HCT116 (cell line): Measurements from ENCODE around the gene FRK. TPM values are rescaled to one million over a fixed set of nuclear protein-coding genes. Genes with fewer than 3 reads are reported as not detected.

Experiments used
- ATAC-seq: fragments of 200-7000 bp; cut with Tn5 transposase; 2 replicates; pipeline ENCODE4 v1.9.1; 2020; ENCODE audit warnings: mild to moderate bottlenecking, moderate library complexity
- BruUV-seq: library from RNA; stranded (reverse); fragments of 400-500 nt; replicated peaks from 2 replicates; lab custom pipeline; 2021; lab: Mats Ljungman, UMichigan
- CTCF ChIA-PET: fragments of 300-600 bp; sonication (Branson Sonifier 250); formaldehyde crosslinking; loops from one replicate; lab custom pipeline; 2021; ENCODE audit warnings: antibody characterized with exemption; lab: Charles Lee
- POLR2A ChIA-PET: fragments of 300-600, 350-600 bp; sonication (Branson Sonifier 250); formaldehyde crosslinking; loops from one replicate; lab custom pipeline; 2021; ENCODE audit warnings: antibody characterized with exemption; lab: Charles Lee
- RAD21 ChIA-PET, 2 experiments: fragments of 300-600 bp; sonication (Branson Sonifier 250); formaldehyde crosslinking; loops; one replicate each; lab custom pipeline; 2023; ENCODE audit warnings: low total read pairs in 2 of 2; ENCODE audit not compliant: uncharacterized antibody in 2 of 2, unreplicated experiment in 2 of 2, low non-redundant PET in 1 of 2; lab: Charles Lee
- DNase-seq: peaks from one replicate; pipeline ENCODE4 v3.0.0-alpha.2; 2010; ENCODE audit warnings: low read depth, low spot score
- H2AFZ ChIP-seq: fragments of 200-600 bp; shearing (Covaris generic), sonication (generic); 2 replicates; pipeline ENCODE4 v1.6.1; 2017; ENCODE audit warnings: low read depth, mixed run types, mixed read lengths, antibody characterized with exemption, low read length; ENCODE audit not compliant: poor library complexity, severe bottlenecking
- H3K27ac ChIP-seq: 2 replicates; pipeline ENCODE4 v1.5.1; 2012; ENCODE audit warnings: low read depth, low read length
- H3K27me3 ChIP-seq: fragments of 200-600 bp; sonication (generic); 2 replicates; pipeline ENCODE4 v1.6.1; 2016; ENCODE audit warnings: mixed run types, low read length, mixed read lengths; ENCODE audit not compliant: insufficient read depth
- H3K36me3 ChIP-seq, 2 experiments: fragments of 200-500 bp in 1 of 2; fragments of 200-600 bp in 1 of 2; sonication (Bioruptor generic) in 1 of 2; sonication (generic) in 1 of 2; 2 replicates each; pipeline versions ENCODE4 v1.5.1 to v1.6.1; 2014 to 2016; ENCODE audit warnings: low read length in 2 of 2, inconsistent platforms in 1 of 2, mixed read lengths in 1 of 2, mixed run types in 1 of 2; ENCODE audit not compliant: insufficient read depth in 2 of 2, control insufficient read depth in 1 of 2
- H3K4me1 ChIP-seq, 2 experiments: fragments of 200-600 bp in 1 of 2; sonication (generic) in 1 of 2; 2 replicates each; pipeline versions ENCODE4 v1.5.1 to v1.6.1; 2012 to 2017; ENCODE audit warnings: low read length in 2 of 2, inconsistent platforms in 1 of 2, mild to moderate bottlenecking in 1 of 2, mixed read lengths in 1 of 2, mixed run types in 1 of 2, moderate library complexity in 1 of 2; ENCODE audit not compliant: insufficient read depth in 2 of 2, control insufficient read depth in 1 of 2
- H3K4me2 ChIP-seq: fragments of 200-600 bp; sonication (generic); 2 replicates; pipeline ENCODE4 v1.6.1; 2017; ENCODE audit warnings: mixed run types, low read length, mixed read lengths
- H3K4me3 ChIP-seq, 2 experiments: fragments of 200-600 bp in 1 of 2; sonication (generic) in 1 of 2; replicated peaks in 1 of 2; 2 replicates each; pipeline ENCODE4 v1.5.1; 2011 to 2016; ENCODE audit warnings: low read length in 2 of 2, control low read depth in 1 of 2, low read depth in 1 of 2, mild to moderate bottlenecking in 1 of 2, mixed read lengths in 1 of 2, mixed run types in 1 of 2
- H3K79me2 ChIP-seq: fragments of 200-600 bp; sonication (generic); 2 replicates; pipeline ENCODE4 v1.6.1; 2017; ENCODE audit warnings: mild to moderate bottlenecking, mixed run types, low read length, moderate library complexity, mixed read lengths; ENCODE audit not compliant: insufficient read depth
- H3K9ac ChIP-seq: fragments of 200-600 bp; sonication (generic); 2 replicates; pipeline ENCODE4 v1.6.1; 2016; ENCODE audit warnings: low read length, mixed read lengths
- H3K9me2 ChIP-seq: fragments of 200-600 bp; sonication (generic), shearing (Covaris generic); 2 replicates; pipeline ENCODE4 v1.6.1; 2017; ENCODE audit warnings: mixed run types, mild to moderate bottlenecking, moderate library complexity; ENCODE audit not compliant: insufficient read depth
- H3K9me3 ChIP-seq, 2 experiments: fragments of 200-500 bp in 1 of 2; fragments of 200-600 bp in 1 of 2; sonication (Bioruptor generic) in 1 of 2; sonication (generic) in 1 of 2; 2 replicates each; pipeline ENCODE4 v1.6.1; 2014 to 2017; ENCODE audit warnings: low read length in 2 of 2, mixed read lengths in 2 of 2, inconsistent platforms in 1 of 2, low read depth in 1 of 2, mild to moderate bottlenecking in 1 of 2, mixed run types in 1 of 2, moderate library complexity in 1 of 2; ENCODE audit not compliant: control insufficient read depth in 1 of 2, insufficient read depth in 1 of 2
- H4K20me1 ChIP-seq: fragments of 200-600 bp; sonication (generic), shearing (Covaris generic); 2 replicates; pipeline ENCODE4 v1.6.1; 2017; ENCODE audit warnings: mixed run types, mild to moderate bottlenecking, moderate library complexity; ENCODE audit not compliant: insufficient read depth
- EGR1 ChIP-seq: IDR thresholded peaks from 2 replicates; pipeline ENCODE4 v1.6.1; 2012; ENCODE audit warnings: low read depth
- EZH2phosphoT487 ChIP-seq: fragments of 200-600 bp; IDR thresholded peaks from 2 replicates; pipeline ENCODE4 v1.6.1; 2018; ENCODE audit warnings: antibody characterized with exemption, borderline replicate concordance
- FOSL1 ChIP-seq: IDR thresholded peaks from 2 replicates; pipeline ENCODE4 v1.6.1; 2012; ENCODE audit warnings: low read depth
- REST ChIP-seq: IDR thresholded peaks from 2 replicates; pipeline ENCODE4 v1.6.1; 2012; ENCODE audit warnings: low read depth
- TCF7L2 ChIP-seq: IDR thresholded peaks from 2 replicates; pipeline ENCODE4 v1.7.0; 2011; ENCODE audit warnings: borderline replicate concordance, inconsistent platforms; ENCODE audit not compliant: insufficient read depth, insufficient read length; ENCODE audit errors: extremely low read depth
- ZFX ChIP-seq: fragments of 450-650 bp; IDR thresholded peaks from 2 replicates; pipeline ENCODE4 v1.6.1; 2017
- intact Hi-C: fragments of 100-400 bp; cut with micrococcal nuclease; formaldehyde crosslinking; loops from 2 replicates; pipeline ENCODE4 v1.10.0; 2022
- total RNA-seq: library from RNA; stranded (reverse); gene quantifications from one replicate; pipeline ENCODE4 v1.2.1, GENCODE V29; 2021; ENCODE audit not compliant: unreplicated experiment
- TF ChIP-seq, protein P1 (sequence below), 3 experiments: fragments of 200-600 bp in 1 of 3; sonication (generic) in 1 of 3; IDR thresholded peaks in 2 of 3; conservative IDR thresholded peaks in 1 of 3; 2 replicates each; pipeline ENCODE4 v1.5.1; 2012 to 2017; ENCODE audit warnings: low read depth in 2 of 3, low read length in 2 of 3, antibody characterized with exemption in 1 of 3, borderline replicate concordance in 1 of 3, control low read depth in 1 of 3, mild to moderate bottlenecking in 1 of 3, mixed read lengths in 1 of 3, mixed run types in 1 of 3, moderate library complexity in 1 of 3; ENCODE audit not compliant: insufficient read depth in 1 of 3
- TF ChIP-seq, protein P2 (sequence below): IDR thresholded peaks from 2 replicates; pipeline ENCODE4 v1.6.1; 2012

The FRK gene
- total RNA-seq, 1 experiment from 2014 or later = 3.7 TPM

- no peak overlapping the region for H2AFZ ChIP-seq
- DNase-seq = no peak
- H3K9me2 ChIP-seq = no peaks in the 10 kb centered on the region
- H3K27ac ChIP-seq = no peak overlapping the region
- BruUV-seq = no TSS peak
- no peaks in the 10 kb centered on the region for H3K9me3 ChIP-seq
- no peaks in the 10 kb centered on the region; the same call in 1 of the 2 replicates for H4K20me1 ChIP-seq
- H3K79me2 ChIP-seq = no peaks in the 10 kb centered on the region
- TF ChIP-seq REST (no peak), EGR1 (no peak), TCF7L2 (no peak), ZFX (no peak), EZH2phosphoT487 (no peak), FOSL1 (no peak)
- TF ChIP-seq, protein P1, sequence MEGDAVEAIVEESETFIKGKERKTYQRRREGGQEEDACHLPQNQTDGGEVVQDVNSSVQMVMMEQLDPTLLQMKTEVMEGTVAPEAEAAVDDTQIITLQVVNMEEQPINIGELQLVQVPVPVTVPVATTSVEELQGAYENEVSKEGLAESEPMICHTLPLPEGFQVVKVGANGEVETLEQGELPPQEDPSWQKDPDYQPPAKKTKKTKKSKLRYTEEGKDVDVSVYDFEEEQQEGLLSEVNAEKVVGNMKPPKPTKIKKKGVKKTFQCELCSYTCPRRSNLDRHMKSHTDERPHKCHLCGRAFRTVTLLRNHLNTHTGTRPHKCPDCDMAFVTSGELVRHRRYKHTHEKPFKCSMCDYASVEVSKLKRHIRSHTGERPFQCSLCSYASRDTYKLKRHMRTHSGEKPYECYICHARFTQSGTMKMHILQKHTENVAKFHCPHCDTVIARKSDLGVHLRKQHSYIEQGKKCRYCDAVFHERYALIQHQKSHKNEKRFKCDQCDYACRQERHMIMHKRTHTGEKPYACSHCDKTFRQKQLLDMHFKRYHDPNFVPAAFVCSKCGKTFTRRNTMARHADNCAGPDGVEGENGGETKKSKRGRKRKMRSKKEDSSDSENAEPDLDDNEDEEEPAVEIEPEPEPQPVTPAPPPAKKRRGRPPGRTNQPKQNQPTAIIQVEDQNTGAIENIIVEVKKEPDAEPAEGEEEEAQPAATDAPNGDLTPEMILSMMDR (IDR thresholded peaks at IDR 0.05 in 2 of 3, conservative IDR thresholded peaks at IDR 0.05 in 1 of 3; ENCODE audit: borderline replicate concordance in 1 of 3, insufficient read depth in 1 of 3, low read depth in 2 of 3, low read length in 2 of 3) = no peak
- TF ChIP-seq, protein P2, sequence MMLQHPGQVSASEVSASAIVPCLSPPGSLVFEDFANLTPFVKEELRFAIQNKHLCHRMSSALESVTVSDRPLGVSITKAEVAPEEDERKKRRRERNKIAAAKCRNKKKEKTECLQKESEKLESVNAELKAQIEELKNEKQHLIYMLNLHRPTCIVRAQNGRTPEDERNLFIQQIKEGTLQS = no peak
- TF ChIP-seq, all 23 proteins: peak for 0
- no peaks in the 10 kb centered on the region for H3K36me3 ChIP-seq
- H3K4me1 ChIP-seq = peaks cover 0 to 7% of the 10 kb centered on the region in 2 experiments; a peak in 1 of 4 replicates
- intact Hi-C loops = no loop called here
- ATAC-seq = no peak
- no peaks in the 10 kb centered on the region for H3K27me3 ChIP-seq
- no peak overlapping the region for H3K4me2 ChIP-seq
- ChIA-PET CTCF (interaction anchor here (0.9 to 1.0 kb wide), 2 partner anchors 10 to 32 kb away, joined by 3 to 4 read pairs; partner anchors contain the start of gene FRK), POLR2A (no interaction called here), RAD21 (no interaction called here)
- no peak overlapping the region for H3K4me3 ChIP-seq
- H3K9ac ChIP-seq = no peak overlapping the region
These were observed 32.5 kb downstream of the FRK start for GRCh38 chr6:116028233-116028632.
